ENCODE results near the gene SMAD3.

DNA sequence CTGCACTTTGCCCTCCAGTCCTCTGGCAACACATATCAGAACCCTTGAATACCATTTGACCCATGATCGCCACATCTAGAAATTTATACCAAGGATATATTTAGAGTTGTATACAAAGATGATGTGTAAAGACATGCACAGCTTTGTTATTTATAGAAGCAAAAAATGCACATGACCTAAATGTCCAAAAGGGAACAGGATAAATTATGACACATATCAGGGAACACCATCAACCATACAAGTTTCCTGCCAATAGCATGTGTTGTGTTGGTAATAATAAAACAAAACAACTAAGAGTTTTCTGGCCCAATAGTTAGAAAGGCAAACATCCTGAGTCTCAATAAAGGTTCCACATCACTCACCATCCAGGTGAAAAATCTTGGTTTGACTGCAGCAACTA, 137.6 kb downstream of the SMAD3 start:
- TF ChIP-seq, protein P1, sequence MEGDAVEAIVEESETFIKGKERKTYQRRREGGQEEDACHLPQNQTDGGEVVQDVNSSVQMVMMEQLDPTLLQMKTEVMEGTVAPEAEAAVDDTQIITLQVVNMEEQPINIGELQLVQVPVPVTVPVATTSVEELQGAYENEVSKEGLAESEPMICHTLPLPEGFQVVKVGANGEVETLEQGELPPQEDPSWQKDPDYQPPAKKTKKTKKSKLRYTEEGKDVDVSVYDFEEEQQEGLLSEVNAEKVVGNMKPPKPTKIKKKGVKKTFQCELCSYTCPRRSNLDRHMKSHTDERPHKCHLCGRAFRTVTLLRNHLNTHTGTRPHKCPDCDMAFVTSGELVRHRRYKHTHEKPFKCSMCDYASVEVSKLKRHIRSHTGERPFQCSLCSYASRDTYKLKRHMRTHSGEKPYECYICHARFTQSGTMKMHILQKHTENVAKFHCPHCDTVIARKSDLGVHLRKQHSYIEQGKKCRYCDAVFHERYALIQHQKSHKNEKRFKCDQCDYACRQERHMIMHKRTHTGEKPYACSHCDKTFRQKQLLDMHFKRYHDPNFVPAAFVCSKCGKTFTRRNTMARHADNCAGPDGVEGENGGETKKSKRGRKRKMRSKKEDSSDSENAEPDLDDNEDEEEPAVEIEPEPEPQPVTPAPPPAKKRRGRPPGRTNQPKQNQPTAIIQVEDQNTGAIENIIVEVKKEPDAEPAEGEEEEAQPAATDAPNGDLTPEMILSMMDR (IDR thresholded peaks at IDR 0.05), result no peak
- TF ChIP-seq POLR2A (IDR thresholded peaks at IDR 0.05), result no peak

Data from body of pancreas (tissue), 4 donors.